CD1c-positive myeloid dendritic cell (primary cell): ENCODE data around the gene P2RX6.
A peak's percentile ranks its signal among the peaks of the same experiment; 100 is the strongest.
"Not testable (repeated sequence)": the region's sequence is repeated elsewhere in the genome, so short reads cannot be mapped to it uniquely, and the experiment has no call there.

Source experiments
- DNase-seq: peaks from one replicate; pipeline ENCODE4 v3.0.0-alpha.2; 2016; ENCODE audit errors: extremely low spot score

The P2RX6 gene

GRCh38 chr22:21052715-21053459 is 37.9 kb downstream of the P2RX6 start:
- DNase-seq: no peak

DNA sequence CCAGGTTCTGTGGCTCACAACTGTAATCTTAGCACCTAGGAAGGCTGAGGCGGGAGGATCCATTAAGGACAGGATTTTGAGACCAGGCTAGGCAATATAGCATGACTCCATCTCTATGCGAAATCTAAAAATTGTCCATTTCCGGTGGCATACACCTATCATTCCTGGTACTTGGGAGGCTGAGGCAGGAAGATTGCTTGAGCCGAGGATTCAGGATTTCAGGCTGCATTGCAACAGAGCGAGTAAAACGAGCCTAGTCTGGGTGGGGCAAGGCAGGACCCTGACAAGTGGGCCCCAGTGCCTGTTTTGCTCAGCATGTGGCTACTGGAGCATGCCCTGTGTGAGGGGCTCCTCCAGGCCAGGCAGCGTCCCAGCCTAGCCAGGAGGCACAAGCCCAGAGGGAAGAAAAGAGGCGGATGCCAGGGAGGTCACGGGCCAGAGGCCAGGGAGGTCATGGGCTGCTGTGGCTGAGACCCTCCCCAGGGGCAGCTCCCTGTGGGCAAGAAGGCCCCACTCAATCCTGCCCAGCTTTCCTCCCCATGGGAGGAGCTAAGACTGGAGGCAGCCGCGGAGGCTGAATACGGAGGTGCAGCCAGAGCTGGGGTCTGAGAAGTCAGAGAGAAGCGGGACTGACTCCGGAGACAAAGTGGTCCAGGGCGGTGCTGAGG is 39.2 kb downstream of the P2RX6 start:
- no peak for DNase-seq

- DNase-seq: no peak
Measured at GRCh38 chr22:21054714-21055563, 40.0 kb downstream of the P2RX6 start.

GRCh38 chr22:21055564-21055834 is 40.5 kb downstream of the P2RX6 start:
- no peak for DNase-seq

DNA sequence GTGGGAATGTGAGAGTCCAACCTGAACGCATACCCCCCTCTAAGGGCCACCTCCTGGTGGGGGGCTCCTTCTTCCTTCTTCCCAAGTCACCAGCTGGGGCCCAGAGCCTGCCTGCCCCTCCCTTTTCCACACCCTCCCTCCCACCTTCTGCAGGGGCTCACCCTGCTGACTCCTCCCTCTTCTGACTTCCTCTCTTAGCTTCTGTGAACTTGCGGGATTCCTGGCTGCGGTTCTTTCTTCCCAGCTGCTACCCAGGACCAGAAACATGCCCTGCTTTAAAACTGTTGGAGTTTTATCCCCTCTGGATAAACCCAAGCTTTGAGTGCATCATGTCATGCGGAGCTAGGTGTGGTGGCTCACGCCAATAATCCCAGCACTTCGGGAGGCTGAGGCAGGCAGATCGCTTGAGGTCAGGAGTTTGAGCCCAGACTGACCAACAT is 40.9 kb downstream of the P2RX6 start:
- peak; percentile 52 for DNase-seq

GRCh38 chr22:21060363-21060762 is 45.4 kb downstream of the P2RX6 start:
- DNase-seq: not testable (repeated sequence)

GRCh38 chr22:21061660-21062321 is 46.8 kb downstream of the P2RX6 start:
- DNase-seq: not testable (repeated sequence)

- not testable (repeated sequence) for DNase-seq
Measured at GRCh38 chr22:21064425-21064824, 49.5 kb downstream of the P2RX6 start.

DNA sequence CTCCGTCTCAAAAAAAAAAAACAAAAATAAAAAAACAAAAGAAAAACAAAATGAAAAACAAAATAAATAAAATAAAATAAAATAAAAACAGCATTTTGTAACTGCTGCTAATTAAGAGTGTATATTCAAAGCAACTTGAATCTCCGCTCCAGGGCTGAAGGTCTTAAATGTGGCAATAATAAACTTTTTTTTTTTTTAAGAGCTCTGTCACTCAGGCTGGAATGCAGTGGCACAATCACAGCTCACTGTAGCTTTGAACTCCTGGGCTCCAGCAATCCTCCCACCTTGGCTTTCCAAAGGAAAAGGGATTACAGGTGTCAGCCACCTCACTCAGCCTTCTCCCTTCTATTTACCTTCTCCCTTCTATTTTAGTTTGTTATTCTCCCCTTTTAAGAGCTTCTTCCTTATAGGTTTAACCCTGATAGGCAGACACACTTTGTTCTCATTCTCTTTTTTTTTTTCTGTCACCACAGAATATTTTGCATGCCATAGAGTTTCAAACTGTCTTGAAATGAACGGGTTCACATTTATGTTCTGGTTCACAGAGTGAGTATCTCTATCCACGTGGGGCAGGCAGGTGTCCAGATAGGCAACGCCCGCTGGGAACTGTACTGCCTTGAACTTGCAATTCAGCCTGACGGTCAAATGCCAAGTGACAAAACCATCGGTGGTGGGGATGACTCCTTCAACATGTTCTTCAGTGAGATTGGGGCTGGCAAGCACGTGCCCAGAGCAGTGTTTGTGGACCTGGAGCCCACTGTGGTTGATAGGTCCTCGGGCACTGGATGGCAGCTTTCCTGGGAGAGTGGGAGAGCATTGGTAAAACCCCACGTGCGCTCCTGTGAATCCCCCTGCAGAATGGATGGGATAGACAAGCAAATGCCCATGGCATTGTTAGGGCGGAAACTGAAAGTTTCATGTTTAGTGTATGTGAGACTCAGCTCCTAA is 50.2 kb downstream of the P2RX6 start:
- DNase-seq: no peak

DNA sequence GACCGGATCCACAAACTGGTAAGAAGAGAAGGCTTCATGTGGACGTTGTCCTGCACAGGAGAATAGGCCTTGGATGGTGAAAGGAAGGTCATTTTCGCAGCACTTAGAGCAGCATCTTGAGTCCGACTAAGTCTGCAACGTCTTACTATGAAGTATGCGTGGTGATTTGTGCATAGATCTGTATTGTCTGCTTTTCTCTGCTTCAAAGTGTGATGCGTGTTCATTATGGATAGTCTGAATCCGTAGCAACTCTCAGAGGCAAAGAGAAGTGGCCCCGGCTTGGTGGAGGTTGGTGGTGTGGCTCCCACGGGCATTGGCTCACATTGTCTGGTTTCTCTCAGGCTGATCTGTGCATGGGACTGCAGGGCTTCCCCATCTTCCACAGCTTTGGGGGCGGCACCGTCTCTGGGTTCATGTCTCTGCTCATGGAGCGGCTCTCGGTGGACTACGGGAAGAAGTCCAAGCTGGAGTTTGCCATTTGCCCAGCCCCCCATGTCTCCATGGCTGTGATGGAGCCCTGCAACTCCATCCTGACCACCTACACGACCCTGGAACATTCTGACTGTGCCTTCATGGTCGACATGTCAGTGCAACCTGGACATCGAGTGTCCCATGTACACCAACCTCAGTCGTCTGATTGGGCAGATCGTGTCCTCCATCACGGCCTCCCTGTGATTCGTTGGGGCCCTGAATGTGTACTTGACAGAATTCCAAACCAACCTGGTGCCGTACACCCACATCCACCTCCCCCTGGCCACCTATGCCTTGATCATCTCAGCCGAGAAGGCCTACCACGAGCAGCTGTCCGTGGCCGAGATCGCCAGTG is 52.3 kb downstream of the P2RX6 start:
- no peak for DNase-seq

- DNase-seq: no peak
Measured at GRCh38 chr22:21067901-21068680, 53.1 kb downstream of the P2RX6 start.

DNA sequence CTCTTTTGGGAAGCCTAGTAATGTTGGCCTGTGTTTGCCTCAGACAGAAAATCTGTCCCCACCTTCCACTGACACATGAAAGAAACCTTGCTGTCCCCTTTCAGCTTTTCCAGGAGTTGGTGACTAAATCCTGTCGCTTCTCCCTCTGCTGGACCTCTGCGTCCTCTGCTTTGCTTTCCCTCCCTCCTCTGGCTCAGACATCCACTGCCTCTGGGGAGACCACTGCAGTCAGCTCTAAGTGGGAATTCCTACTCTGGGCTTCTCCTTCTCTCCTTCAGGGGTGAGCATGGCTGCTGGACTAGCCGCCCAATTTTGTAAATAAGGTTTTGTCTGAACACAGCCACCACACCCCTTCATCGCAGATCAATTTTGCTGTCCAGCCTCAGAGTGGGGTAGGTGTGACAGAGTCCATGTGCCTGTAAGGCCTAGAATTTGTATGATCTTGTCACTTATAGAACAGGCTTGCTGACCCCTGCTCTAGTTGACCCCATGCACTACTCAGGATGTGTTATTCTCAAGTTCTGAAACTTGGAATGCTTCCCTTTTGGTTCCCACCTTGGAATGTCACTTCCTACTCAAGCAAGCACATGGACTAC is 53.8 kb downstream of the P2RX6 start:
- DNase-seq: no peak

- no peak for DNase-seq
Measured at GRCh38 chr22:21069375-21069774, 54.4 kb downstream of the P2RX6 start.

DNA sequence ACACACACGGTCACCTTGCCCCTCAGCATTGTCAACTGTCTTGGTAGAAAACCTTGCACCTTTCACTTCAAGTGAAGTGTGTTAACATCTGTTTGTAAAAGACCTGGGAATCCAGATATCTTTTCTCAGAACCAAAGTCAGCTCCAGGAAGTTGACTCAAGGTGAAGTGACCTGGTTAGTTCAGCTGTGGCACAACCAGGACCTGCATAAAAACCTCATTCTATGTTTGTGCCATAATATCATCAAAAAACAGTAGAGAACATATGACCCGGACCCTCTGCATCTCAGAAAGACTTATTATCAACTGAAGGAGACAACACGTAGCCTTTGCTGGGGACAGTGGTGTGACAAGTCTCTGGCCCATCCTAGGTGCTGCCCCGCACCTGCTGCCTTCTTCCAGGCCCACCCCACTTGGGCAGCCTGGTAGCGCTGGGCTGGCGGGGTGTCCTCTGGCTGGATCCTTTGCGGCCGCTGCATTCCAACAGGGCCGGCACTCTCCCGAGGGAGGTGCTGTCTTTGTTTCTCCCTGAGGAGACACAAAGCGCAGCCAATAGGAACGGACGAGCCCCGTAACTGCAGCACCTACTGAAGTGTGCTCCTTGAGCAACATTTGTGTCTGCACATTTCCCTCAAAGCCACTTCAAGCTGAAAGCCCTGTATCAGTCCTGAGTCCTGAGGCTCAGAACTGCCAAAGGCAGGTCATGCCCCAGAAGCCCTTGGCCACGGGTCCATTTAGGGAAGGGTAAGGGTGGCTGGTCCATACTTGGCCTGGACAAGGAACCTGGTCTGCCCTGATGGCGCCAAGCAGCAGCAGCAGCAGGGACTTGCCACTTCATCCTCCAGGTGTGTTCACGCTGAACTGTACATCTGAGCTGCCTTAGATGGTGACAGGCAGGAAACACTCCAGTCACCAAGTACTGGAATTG is 56.0 kb downstream of the P2RX6 start:
- DNase-seq: no peak

GRCh38 chr22:21071796-21072195 is 56.8 kb downstream of the P2RX6 start:
- DNase-seq: not testable (repeated sequence)

DNA sequence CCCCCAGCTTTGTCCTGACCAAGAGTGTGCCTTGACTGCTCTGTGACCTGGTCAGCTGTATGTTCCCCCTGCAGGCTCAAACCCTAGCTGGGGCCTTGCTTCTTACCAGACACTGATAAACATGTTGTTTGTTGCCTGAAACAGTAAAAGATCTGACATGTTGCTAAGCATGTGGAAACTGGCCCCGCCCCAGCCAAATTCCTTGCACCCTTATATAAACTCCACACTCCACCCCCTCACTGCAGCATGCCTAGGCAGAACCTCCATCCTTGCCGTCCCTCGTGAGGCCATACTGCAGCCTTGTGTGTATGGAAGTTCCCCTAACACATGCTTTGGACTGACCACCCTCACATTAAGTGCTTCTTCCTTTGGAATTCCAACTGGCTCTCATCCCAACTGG is 58.1 kb downstream of the P2RX6 start:
- DNase-seq: no peak

- no peak for DNase-seq
Measured at GRCh38 chr22:21073482-21073881, 58.5 kb downstream of the P2RX6 start.
